ENCODE measurements around the gene CATSPERZ.
A peak's percentile ranks its signal among the peaks of the same experiment; 100 is the strongest.
"Not testable (repeated sequence)": the region's sequence is repeated elsewhere in the genome, so short reads cannot be mapped to it uniquely, and the experiment has no call there.

CATSPERZ gene

DNA sequence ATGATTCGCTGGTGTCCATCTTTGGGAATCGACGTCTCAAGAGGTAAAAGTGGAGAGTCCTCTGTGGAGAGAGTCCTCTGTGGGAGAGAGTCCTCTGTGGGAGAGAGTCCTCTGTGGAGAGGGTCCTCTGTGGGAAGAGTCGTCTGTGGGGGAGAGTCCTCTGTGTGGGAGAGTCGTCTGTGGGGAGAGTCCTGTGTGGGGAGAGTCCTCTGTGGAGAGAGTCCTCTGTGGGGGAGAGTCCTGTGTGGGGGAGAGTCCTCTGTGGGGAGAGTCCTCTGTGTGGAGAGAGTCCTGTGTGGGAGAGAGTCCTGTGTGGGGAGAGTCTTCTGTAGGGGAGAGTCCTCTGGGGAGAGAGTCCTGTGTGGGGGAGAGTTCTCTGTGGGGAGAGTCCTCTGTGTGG lies 20.9 kb downstream of the CATSPERZ start:
- no peak for DNase-seq (ENCODE audit: low read depth)

DNA sequence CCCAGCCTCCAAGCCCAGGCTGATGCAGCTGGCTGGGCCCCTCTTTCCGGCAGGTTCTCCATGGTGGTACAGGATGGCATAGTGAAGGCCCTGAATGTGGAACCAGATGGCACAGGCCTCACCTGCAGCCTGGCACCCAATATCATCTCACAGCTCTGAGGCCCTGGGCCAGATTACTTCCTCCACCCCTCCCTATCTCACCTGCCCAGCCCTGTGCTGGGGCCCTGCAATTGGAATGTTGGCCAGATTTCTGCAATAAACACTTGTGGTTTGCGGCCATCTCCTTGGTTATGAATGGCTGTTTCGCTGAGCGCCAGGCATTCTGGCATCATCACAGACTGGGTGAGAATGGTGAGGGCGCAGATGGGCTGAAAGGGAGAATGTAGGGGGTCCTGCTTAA lies 21.4 kb downstream of the CATSPERZ start:
- DNase-seq (ENCODE audit: low read depth), result no peak

DNA sequence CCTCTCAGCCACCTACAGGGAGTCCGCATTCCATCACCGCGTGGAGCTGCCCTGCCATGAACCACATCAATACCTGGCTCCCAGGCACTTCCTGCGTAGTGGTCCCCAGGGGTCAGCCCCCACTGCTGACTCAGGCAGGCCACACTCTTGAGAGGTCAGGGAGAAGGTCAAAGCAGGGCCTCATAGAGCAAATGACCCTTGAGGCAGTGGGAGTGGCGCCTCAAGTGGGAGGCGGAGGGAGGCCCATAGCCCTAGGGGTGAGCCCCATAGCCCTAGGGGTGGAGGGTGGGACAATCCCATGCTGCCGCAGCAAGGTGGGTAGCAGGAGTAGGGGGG lies 22.7 kb downstream of the CATSPERZ start:
- DNase-seq (ENCODE audit: low read depth), result no peak

DNA sequence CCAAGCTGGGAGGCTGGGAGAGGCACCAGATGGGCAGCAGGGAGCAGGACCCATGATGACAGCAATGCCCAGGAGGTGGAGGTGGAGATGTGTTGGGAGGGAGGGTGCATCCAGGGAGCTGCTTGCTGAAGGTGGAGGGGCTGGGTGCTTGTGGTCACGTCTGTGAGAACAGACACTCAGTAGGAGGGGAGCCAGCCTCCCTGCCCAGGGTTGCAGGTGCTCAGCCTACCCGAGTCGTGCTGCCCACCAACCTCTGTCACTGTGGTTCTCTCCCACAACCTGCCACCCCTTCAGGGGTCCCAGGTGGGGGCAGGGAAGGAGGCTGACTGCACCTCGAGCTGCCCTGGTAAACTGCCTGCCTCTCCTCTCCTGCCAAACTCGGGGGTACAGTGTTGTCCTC lies 23.2 kb downstream of the CATSPERZ start:
- DNase-seq (ENCODE audit: low read depth), result no peak

DNA sequence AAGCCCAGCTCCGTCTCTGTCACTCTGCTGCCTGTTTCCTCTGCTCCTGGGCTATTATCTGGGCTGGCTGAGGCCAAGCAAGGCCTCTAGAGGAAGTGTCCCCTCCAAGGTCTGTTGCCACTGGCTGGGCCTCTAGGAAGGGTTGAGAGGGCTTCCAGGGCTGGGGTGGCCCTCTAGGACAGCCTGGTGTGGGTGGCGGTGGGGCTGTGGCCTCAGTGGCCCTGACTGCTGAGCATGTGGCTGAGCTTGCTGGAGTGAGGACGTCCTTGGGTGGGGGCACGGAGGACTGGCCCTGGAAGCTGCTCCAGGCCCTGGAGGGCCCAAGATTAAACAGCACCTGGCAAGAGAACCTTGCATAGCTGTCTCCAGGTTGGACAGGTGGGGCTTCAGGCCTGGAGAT lies 23.8 kb downstream of the CATSPERZ start:
- DNase-seq (ENCODE audit: low read depth), result not testable (repeated sequence)

DNA sequence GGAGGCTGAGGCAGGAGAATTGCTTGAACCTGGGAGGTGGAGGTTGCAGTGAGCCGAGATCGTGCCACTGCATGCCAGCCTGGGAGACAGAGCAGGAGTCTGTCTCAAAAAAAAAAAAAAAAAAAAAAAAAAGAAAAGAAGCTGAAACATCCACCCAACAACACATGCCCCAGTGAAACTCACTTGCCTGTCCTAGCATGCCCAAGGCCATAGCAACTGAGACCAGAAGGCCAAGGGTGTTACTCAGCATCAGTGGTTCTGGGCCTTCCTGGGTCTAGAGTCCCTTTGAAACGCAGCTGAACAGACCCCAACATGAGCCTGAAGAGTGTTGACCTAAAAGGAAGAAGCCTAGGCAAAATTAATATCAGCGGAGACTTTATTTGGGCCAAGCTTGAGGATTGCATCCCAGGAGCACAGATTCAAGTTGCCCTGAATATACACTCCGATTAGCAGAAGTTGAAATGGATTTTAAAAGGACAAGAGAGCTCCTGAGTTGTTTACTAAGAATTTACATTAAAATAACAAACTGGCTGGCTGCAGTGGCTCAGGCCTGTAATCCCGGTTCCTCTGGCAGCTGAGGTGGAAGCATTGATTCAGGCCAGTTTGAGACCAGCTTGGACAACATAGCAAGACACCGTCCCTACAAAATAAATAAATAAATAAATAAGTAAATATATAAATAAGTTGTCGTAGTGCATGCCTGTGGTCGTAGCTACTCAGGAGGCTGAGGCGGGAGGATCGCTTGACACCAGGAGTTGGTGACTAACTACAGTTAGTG lies 24.7 kb downstream of the CATSPERZ start:
- DNase-seq (ENCODE audit: low read depth), result no peak

DNA sequence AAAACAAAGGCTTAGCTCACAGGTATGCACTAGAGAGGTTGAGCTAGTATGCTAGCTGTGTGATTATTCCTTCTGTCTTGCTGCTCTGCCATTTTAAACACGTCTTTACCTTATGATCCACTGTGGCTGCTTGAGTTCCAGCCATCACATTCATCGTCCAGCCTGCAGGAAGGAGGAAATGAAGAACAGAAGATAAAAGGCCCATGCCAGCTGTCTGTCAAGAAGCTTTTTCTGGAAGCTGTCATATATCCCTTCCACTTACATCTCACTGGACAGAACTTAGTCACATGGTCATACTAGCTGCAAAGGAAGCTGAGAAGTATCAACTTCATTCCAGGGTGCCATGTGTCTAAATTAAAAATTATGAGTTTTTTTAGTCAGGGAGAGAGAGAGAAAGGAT lies 27.2 kb downstream of the CATSPERZ start:
- no peak for DNase-seq (ENCODE audit: low read depth)

DNA sequence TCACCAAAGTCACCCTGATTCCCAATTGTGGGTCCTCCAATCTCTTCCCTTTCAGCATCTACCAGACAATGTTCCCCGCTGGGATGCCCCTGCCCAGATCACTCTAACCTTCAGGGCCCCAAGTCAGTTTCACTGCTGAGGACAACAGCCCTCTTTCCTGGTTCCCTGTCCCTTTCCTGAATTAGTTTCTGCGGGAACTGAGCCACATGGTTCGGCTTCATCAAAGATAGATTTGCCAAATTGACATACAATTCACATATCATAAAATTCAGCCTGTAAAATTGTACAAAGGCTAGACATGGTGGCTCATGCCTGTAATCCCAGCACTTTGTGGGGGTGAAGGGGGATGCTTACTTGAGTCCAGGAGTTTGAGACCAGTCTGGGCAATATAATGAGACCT lies 27.8 kb downstream of the CATSPERZ start:
- DNase-seq (ENCODE audit: low read depth), result no peak

DNA sequence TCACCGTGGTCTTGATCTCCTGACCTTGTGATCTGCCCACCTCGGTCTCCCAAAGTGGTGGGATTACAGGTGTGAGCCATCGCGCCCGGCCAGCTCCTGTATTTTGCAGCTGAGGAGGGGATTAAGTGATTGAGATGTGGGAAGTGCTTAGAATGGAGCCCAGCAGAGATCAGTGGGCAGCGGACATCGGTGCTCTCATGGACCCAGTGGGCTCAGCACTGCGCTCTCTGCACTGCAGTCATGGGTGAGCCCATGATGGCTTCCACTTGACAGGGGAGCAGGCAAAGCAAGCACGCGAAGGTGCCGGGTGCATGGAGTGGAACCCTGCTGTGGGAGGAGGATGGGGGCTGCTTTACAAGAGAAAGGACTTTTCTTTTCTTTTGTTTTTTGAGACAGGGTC lies 30.7 kb downstream of the CATSPERZ start:
- DNase-seq (ENCODE audit: low read depth), result no peak

DNA sequence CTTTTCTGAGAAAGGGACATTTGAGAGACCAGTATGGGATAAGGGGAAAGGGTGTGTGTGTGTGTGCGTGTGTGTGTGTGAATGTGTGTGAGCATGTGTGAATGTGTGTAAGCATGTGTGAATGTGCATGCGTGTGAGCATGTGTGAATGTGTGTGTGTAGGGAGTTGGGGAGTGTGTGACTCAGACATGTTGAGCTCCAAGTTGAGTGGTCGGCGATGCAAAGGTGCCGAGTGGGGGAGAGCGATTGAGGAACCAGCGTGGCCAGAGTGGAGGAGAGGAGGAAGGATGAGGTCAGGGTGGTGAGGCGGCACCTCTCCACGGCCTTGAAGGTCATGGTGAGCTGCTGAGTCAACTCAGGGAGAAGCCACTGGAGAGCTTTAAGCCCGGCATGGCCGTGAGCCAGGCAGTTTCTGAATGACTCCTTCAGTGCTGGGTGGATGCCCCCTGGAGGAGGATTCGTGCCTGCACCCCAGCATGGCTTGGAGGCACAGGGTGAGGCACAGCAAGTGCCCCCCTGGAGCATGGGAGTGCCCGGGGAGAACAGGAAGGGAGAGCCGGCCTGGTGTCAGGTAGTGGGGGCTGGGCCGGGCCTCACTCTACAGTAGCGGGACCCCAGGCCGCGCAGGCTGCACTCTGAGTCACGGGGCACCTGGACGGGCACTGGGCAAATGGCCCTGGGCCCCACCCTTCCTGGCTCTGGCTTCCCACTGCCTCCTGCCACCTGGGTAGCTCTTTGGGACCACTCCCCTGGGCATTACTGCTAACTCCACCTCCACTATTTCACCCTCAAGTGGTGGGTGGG lies 31.6 kb downstream of the CATSPERZ start:
- DNase-seq (ENCODE audit: low read depth), result peak; percentile 71

DNA sequence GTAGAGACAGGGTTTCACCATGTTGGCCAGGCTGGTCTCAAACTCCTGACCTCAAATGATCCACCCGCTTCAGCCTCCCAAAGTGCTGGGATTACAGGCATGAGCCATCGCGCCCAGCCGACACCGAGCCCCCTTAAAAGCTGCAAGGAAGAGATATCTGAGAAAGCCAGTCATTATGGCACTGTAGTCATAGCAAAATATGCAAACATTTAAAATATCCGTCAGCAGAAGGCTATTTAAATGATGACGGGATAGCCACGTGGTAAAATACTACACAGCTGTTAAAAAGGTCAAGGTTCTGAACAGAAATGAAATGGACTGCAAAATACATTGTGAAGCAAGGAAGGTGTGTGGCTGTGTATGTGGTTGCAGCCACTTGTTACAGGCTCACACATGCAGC lies 33.4 kb downstream of the CATSPERZ start:
- DNase-seq (ENCODE audit: low read depth), result no peak

DNA sequence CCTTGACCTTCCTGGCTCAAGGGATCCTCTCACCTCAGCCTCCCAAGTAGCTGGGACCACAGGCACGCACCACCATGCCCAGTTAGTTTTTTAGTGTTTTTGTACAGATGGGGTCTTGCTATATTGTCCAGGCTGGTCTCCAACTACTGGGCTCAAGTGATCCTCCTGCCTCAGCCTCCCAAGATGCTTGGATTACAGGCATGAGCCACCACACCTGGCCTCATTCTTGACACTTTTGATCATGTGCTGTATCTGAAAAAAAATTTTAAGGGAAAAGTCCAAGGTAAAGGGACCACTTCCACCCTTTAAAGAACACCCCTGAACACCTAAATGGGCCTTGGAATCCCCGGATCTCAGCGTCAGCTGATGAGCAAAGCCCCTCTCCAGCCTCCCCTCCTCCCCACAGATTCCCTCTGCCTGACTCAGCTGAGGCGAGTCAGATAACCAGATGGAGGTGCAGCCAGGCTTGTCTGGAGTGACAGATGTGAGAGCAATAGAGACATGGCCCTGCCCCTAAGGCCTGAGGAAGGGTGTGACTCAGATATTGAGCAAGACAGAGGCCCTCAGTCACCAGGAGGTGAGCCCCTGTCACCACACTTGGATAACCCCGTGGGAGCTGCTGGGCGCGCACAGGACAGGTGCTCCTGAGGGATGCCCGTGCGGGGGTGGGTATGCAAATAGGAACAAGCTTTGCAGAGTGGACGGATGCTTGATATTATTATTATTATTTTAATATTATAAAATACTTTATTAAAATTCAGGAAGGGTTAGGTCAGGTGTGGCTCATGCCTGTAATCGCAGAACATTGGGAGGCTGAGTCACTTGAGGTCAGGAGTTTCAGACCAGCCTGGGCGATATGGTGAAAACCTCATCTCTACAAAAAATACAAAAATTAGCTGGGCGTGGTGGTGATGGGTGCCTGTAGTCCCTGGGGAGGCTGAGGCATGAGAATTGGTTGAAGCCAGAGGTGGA lies 34.9 kb downstream of the CATSPERZ start:
- no peak for DNase-seq (ENCODE audit: low read depth)

DNA sequence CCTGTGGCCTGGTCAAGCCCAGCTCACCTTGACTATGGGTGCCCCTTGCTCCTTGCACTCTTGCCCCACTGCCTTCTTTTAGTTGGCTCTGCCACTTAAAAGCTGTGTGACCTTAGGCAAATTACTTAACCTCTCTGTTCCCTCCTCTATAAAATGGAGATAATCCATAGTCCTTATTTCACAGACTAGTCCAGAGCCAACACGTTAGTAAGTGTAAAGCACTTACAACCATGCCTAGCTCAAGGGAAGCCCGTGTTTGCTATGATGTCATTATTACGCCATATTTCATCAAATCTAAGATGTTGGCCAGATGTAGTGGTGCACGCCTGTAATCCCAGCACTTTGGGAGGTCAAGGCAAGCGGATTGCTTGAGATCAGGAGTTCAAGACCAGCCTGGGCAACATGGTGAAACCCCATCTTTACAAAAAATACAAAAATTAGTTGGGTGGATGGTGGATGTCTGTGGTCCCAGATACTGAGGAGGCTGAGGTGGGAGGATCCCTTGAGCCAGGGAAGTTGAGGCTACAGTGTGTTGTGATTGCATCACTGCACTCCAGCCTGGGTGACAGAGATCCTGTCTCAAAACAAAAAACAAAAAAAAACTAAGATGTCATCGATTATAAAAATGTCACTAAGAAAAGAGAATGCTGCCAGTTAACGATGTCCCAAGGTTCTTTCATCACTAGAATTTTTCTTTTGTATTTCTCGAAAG lies 37.5 kb downstream of the CATSPERZ start:
- no peak for DNase-seq (ENCODE audit: low read depth)

DNA sequence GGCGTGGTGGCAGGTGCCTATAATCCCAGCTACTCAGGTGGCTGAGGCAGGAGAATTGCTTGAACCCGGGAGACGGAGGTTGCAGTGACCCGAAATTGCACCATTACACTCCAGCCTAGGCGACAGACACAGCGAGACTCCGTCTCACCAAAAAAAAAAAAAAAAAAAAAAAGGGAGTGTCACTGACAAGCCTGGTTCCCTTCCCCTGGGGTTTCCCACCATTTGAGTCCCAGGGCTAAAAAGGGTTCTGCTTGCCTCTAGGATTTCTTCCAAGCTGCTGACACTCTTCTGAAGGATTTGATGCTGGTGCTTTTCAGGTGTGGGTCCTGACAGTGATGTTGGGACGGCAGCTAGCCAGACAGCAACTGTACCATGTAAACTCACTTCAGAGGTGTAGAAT lies 38.6 kb downstream of the CATSPERZ start:
- DNase-seq (ENCODE audit: low read depth), result no peak

DNA sequence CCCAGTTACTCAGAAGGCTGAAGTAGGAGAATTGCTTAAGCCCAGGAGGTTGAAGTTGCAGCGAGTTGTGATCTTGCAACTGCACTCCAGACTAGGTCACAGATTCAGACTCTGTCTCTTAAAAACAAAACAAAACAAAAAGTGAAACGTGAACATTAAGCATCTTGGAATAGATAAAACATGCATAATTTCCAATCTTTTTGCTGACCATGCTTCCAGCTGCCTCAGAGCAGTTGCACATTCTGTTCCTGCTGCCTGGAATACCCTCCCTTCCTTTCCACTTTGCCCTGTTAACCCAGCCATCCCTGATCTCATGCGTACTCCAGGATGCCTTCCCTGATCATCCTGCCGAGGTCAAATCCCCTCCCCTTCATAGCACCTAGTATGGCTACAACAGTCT lies 39.1 kb downstream of the CATSPERZ start:
- no peak for DNase-seq (ENCODE audit: low read depth)

DNA sequence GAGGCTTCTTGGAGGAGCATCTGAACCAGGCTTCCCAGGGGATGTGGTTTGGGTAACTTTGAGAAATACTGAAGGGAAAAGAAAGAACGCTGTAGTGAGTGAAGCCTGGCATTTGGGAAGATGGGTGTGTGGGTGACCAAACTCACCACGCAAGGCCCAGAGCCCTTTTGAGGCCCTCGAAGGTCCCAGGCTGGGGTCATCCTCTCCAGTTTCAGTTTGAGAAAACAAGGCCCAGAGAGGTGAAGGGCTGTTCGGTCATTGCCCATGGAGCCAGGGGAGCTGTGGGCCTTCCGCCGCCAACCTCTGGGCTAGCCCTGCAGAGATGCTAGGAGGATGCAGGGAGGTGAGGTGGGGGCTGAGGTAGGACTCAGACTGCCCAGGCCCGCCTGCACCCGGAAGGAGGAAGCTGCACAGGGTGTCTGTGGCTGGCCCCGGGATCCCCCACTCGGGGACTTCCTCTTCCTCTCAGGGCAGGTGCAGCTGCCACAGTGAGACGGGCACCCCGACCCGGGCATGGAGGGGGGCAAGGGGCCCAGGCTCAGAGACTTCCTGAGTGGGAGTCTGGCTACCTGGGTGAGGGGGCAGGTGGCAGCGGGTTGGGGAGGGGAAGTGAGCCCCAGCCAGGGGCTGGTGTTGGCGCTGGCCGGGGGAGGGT lies 39.7 kb downstream of the CATSPERZ start, which contains the start of gene CCDC88B:
Gene CCDC88B (plus strand): TSS at position 451 of the 655 bp plus-strand sequence. CDS start 63 bp downstream, at position 514.
- peak; percentile 74 for DNase-seq (ENCODE audit: low read depth)

DNA sequence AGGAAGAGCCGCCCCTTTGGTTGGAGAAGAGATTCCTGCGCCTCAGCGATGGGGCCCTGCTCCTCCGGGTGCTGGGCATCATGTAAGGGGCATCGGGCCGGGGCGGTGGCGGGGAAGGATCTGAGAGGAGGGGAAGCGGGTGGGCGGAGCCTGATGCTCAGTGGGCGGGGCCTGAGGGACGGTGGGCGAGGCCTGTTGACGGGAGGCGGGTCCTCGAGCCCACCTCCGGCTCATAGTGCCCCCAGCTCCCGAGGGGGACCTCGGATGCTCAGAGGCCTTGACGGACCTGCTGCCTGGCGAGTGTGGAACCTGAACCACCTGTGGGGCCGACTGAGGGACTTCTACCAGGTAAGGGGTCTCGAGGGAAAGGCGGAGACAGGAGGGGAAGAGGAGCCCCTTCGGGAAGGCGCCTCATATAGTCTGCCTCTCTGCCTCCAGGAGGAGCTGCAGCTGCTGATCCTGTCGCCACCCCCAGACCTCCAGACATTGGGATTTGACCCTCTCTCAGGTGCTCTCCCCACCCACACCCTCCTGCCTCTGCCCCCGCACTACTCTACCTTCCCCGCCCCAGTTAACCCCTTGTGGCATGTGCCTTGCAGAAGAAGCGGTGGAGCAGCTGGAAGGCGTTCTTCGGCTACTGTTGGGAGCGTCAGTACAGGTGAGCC lies 40.6 kb downstream of the CATSPERZ start:
- peak; percentile 73 for DNase-seq (ENCODE audit: low read depth)

DNA sequence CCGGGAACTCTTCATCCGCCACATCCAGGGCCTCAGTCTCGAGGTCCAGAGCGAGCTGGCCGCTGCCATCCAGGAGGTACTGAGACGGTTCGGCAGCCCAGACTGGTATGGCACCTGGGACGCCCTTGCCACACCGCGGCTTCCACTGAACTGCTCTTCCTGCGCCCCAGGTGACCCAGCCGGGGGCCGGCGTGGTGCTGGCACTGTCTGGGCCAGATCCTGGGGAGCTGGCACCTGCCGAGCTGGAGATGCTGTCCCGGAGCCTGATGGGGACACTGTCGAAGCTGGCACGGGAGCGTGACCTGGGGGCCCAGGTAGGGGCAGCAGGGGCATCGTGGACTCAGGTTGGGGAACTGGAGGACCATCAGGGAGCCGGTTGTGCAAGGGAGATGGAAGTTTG lies 41.3 kb downstream of the CATSPERZ start:
- no peak for DNase-seq (ENCODE audit: low read depth)

DNA sequence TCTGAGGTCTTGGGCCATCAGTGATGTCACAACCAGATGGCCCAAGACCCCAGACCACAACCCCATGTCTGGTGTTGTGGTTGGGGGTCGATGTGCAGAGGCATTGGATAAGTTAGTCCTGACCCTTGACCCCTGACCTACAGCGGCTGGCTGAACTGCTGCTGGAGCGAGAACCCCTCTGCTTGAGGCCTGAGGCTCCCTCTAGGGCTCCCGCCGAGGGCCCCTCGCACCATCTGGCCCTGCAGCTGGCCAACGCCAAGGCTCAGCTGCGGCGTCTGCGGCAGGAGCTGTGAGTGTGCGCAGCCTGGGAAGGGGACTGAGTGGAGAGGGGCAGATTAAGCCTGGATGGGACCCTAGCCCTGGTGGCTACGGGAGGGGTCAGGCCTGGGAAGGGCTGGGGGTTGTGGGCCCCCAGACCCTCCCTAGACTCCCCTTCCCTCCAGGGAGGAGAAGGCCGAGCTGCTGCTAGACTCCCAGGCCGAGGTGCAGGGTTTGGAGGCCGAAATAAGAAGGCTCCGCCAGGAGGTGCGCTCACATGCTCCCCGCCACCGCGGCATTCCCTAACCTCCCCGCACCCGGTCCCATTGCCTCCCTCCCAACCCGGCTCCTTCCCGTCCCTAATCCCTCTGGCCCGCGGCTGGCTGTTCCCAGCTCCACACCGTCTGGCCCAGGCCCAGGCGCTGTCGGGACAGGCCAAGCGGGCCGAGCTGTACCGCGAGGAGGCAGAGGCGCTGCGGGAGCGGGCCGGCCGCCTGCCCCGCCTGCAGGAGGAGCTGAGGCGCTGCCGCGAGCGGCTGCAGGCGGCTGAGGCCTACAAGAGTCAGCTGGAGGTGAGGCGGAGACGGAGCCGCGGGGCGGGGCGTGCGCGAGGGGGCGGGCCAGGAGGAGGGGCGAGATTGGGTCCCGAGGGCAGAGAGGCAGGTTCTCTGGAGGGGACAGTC lies 42.0 kb downstream of the CATSPERZ start:
- DNase-seq (ENCODE audit: low read depth), result peak; percentile 84
